HG03354 (cell line): Measurements from ENCODE around the gene LSM4.

Source experiments
- ATAC-seq: cut with Tn5 transposase; IDR thresholded peaks from one replicate; pipeline ENCODE4 v1.9.1; 2021; ENCODE audit warnings: mild to moderate bottlenecking; ENCODE audit not compliant: unreplicated experiment, poor library complexity, severe bottlenecking

The LSM4 gene

DNA sequence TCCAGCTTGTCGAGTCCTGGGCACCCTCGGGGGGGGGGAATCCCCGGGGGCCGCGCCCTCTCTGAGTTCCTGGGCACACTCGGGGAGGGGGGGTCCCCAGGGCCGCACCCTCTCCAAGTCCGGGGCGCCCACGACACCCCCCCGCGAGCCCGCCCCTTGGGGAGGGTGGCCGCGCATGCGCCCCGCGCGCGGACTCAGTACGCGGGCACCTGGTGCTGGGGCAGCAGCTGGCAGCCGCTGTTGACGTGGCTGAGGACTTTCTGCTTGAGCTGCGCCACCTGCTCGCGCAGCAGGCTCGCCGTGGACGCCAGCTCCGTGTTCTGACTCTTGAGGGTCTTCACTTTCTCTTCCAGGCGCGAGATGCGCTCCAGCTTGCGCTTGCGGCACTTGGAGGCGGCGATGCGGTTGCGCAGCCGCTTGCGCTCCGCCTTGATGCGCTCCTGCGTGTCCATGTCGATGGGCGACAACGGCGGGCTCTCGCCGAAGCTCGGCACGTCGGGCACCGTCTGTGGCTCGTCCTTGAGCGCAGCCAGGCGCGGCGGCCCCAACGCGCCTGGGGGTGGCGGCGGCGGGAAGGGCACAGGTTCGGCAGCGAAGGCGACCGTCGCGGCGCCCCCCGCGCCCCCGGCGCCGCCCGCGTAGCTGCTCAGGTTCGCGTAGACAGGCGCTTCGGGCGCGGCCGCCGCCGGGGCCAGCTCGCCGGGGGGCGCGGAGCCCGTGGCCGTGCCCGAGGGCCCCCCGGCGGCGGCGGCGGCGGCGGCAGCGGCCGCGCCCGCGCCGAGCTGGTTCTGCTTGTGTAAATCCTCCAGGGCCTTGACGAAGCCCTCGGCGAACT is 42.4 kb downstream of the LSM4 start:
- ATAC-seq, result peak; percentile 18

DNA sequence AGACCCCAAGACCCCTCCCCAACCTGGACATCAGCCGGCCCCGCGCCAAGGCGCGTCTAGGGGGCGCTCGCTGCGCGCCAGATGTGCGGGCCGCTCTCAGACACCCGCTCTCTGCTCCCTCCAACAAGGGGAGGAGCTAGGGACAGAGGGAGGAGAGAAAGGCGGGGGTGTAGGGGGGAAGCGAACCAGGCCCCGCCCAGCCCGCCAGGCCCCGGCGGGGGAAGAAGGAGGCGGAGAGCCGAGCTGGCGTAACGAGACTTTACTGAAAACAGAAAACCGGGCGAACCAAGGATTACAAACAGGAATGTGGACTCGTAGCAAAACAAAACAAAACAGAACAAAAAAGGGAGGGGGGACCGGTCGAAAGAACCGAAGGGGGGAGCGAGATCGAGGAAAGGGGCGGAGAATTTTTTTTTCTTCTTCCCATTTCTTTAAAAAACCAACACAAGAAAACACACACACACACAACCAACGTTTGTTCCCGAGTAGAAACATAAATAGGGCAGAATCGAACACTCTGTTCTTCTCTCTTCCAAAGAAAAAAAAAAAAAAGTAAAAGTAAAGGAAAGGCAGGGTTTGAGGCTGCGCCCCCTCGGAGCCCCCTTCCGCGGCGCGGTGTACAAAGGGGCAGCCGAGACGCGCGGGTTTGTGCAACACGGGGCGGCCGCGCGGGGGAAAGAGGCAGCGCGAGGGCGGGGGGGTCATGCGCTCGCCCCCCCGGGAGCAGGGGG is 43.2 kb downstream of the LSM4 start:
- ATAC-seq, result peak; percentile 1

DNA sequence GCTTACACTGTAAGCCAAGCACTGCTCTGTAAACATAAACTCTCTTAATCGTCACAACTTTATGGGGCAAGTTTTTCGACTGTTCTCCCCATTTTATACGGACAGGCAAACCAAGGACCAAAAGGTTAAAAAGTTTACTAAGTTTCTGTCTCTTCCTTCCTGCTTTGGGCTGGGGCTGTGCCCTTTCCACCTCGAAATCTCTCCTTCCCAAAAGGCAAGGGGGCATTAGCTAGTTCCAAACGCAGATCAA is 43.7 kb downstream of the LSM4 start:
- ATAC-seq, result no peak

DNA sequence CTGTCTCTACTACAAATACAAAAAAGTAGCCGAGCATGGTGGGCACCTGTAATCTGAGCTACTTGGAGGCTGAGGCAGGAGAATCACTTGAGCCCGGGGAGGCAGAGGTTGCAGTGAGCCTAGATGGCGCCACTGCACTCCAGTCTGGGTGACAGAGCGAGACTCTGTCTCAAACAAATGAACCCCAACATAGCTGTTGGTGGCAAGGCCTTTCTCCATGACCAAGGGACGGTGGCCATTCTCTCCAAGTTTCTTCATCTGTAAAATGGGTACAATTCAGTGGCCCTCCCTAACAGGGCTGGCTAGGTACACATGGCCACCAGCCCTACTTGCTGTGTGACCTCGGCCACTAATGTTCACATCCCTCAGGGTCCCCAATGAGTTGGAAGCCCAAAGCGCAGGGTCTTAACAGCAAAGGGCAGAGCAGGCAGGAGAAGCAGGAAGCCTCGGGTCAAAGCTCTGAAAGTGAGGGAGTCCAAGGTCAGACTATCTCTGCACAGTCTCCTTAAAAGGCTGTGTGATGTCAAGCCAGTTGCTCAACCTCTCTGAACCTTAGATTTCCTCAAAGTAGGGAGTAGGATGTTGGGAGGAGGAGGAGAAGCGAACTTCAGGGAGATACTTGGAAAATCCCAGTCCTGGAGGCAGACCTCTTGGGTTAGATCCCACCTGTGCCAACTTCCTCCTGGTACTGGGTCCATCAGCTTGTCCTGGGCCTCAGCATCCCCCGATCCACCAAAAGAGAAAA is 44.2 kb downstream of the LSM4 start:
- no peak for ATAC-seq

DNA sequence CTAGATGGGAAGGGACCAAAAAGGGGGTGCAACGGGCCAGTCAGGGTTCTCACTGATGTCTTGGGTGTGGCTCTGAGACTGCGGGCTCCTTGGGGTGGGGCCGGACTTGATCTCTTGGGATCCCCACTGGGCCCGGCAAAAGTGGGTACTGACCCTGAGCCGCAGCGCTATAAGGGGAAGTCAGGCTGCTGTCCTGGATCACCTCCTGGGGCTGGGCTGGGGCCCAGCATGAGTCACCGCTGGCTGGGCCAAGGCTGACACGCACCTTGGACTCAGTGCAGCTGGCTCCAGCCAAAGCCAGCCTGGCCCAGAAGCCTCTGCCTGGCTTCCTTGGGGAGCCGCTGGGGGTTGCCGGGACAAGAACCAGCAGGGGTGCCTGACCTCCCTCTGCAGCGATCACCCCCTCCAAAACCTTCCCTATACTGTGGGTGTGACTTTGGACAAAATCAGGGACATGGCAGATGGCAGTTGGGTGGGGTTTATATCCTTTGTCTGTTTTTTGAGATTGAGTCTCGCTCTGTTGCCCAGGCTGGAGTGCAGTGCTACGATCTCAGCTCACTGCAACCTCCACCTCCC is 48.0 kb downstream of the LSM4 start:
- ATAC-seq, result no peak

DNA sequence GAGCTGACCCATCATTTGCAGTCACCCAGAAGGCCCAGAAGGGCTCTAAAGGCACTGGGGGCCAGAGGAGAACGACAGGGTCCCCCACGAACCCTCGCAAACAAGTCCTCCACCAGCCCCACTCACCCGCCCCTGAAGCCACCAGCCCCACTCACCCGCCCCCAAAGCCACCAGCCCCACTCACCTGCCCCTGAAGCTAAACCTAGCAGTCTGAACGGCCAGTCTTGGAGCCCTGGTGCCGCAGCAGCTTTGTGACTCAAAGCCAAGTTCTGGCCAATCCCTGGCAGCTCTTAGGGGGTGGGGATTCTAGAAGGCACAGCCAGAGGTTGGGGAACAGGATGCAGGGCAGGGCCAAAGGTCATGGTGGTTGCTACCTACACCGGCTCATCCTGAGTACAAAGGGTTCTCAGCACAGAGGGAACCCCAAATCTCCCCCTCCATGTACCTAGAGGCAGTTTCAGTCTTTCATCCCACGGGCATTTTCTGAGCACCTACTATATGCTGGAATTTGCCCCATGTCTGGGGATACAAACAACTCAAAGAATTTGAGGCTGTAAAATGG is 48.6 kb downstream of the LSM4 start, which contains the start of gene IQCN:
IQCN (minus strand) TSS at position 234 of the 562 bp plus-strand sequence. CDS start 4,974 bp downstream, outside the sequence.
- no peak for ATAC-seq

DNA sequence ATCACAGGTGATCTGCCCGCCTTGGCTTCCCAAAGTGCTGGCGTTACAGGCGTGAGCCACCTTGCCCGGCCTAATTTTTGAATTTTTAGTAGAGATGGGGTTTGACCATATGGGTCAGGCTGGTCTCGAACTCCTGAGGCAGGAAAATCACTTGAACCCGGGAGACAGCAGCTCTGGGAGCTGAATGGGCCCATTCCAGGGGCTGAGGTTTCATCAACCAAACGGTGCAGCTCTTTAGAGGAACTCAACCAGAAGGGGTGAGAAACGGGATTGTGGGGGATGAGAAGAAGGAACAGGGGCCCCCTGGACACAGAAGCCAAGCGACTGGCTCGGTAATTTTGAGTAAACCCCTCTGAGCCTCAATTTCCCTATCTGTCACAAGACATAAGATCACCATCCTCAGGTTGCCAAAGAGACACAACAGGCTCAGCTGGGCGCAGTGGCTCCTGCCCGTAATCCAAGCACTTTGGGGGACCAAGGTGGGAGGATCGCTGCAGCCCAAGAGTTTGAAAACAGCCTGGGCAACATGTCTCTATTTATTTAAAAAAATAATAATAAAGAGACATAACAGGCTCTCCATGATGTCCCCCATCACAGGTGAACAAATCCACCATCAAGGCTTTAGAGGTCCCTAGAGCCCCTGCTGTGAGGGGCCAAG is 49.2 kb downstream of the LSM4 start:
- ATAC-seq, result no peak

DNA sequence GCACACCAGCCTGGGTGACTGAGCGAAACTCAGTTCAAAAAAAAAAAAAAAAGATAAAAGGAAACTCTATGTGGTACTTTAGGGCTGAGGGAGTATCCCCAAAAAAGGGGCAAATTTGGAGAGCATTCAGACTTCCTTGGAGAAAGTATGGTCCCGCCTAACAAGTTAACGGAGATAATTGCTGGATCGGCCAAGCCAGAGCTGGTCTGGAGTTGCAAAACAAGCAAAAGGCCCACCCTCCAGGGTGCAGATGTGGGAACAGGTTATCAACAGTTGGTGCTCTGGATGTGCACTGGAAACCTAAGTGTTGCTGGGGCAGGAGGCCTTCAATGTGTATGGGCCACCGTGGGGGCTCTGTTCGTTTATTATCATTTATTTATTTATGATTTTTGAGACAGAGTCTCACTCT is 51.4 kb downstream of the LSM4 start:
- ATAC-seq, result no peak

DNA sequence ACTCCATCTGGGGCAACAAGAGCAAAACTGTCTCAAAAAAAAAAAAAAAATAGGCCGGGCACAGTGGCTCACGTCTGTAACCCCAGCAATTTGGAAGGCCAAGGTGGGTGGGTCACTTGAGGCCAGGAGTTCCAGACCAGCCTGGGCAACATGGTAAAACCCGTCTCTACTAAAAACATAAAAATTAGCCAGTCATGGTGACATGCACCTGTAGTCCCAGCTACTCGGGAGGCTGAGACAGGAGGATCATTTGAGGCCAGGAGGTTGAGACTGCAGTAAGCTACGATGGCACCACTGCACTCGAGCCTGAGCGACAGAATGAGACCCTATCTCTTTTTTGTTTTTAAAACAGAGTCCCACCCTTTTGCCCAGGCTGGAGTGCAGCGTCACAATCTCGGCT is 52.5 kb downstream of the LSM4 start:
- no peak for ATAC-seq

DNA sequence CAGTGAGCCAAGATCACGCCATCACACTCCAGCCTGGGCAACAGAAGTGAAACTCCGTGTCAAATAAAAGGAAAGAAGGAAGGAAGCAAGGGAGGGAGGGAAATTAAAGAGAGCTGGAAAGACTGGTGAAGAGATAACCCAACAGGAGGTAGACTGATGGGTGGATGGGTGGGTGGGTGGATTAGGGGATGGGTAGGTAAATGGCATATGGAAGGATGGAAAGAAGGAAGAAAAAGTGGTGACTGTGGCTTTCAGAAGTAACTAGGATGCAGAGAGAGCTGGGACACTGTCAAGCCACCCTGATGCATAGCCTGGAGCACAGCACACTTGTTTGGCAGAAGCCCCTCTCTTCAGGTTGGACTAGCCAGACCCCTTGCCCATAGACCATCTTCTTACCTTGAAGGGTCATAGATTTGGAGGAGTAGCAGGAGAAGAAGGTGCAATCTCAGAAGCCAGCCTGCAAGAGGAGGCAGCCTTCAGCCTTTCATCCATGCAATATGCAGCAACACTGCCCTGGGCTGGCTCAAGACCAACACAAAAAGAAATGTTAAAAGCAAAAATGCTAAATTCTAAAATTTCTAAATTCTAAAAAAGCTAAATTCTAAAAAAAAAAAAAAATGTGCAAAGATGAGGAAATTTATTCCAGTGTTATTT is 53.7 kb downstream of the LSM4 start:
- no peak for ATAC-seq

DNA sequence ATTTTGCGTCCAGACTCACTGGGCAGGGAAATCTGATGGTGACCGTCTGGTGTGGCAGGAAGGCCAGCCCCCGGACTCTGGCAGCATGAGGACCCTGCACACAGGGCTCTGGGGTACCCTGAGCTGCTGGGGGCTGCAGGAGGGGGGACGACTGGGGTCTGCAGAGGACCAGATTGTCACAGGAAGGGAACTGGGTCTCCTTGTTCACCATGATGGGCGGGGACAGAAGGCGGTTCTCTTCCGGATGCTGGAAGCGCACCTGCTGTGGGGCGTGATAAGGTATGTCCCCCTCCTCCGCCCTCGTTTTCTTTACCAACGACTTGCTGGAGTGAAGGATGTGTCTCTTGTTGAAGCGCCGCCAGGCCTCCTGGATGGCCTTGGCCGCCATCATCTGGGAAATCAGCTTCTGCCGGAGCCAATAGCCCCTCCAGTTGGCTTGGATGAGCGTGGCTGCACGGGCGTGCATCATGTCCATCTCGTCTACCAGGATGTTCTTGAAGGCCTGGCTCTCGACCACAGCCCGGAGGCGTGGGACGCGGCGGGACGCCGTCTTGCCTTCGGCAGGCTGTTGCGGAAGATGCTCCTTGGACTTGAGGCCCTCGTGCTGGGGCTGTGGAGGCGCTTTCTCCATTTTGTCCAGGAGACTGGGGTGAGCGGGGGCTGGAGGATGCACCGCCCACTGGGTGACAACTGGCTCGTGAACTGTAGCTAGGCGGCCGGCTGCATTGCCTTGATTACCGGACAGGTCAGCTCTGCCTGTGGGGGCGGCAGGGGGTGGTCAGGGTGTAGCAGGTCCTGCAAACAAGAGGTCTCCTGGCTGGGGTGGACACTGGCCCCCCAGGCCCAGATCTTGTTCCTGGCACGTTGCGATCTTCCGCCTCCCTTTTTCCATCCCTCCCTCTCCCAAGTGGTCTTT is 55.8 kb downstream of the LSM4 start:
- ATAC-seq, result no peak

DNA sequence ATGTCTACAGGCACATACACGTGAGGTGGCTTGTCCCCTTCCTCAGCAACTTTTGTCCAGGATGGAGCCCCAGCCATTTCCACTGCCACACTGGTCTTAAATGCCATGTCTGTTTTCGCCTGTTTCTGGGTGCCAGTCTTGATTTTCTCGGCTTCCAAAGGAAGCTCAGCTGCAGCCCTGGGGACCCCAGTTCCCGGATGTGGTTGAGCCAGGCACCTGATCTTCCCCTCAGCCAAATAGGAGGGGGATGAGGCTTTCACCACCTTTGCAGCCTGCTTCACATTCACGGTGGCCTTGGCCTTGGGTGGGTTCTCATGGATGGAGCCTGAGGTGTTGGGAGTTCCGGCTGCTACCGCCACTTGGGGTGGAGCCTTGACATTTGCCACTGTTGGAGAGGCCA is 57.3 kb downstream of the LSM4 start:
- ATAC-seq, result no peak

DNA sequence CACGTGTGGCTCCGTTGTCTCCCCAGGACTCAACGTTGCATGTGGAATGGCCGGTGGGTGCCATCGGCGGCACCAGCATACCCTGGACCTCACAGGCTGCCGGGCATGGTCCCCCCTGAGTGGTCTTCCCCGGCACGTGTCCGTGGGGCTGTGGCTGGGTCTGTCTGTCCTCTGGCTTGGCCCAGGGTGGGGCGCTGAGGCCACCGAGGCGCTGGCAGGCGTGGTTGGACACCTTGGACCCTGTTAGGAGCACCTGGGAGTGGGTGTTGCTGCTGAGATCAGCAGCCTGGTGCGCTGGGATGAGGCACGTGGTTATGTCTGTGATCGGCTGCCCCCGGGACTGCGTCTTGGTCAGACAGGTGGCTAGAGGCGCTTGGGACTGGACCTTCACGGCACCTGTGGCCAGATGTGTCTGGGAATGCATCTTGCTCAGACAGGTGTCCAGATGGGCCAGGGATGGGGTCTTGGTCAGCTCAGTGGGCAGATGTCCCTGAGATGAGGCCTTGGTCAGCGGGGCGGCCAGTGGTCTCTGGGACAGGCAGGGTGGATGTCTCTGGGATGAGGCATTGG is 57.8 kb downstream of the LSM4 start:
- no peak for ATAC-seq

DNA sequence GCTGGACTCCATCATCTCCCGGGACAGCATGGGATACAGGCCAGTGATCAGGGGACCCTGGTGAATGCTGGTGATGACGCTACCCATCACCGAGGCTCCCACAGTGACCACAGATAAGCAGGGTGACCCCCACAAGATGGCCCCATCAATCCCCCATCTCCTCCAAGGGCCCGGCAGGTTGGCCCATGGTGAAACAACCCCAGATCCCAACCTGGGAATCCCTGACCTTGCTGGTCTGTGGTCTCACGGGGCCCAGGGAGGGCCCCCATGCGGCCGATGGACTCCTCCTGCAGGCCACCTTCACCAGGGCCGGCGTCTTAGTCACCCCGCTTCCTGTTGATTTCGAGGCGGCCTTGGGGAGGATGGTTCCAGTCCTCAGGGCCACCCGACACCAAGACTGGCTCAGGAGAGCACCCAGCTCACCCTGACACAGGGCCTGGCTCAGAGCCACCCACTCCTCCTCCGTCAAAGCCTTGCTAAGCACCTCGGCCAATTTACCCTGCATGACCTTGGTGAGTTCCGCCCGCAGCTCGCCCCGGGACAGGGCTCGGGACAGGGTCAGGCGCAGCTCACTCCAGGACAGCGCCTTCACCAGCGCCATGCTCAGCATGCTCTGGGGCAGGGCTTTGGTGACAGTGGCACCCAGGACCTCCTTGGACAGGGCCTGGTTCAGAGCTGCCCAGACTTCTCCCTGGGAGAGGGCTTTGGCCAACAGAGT is 58.6 kb downstream of the LSM4 start:
- ATAC-seq, result no peak

DNA sequence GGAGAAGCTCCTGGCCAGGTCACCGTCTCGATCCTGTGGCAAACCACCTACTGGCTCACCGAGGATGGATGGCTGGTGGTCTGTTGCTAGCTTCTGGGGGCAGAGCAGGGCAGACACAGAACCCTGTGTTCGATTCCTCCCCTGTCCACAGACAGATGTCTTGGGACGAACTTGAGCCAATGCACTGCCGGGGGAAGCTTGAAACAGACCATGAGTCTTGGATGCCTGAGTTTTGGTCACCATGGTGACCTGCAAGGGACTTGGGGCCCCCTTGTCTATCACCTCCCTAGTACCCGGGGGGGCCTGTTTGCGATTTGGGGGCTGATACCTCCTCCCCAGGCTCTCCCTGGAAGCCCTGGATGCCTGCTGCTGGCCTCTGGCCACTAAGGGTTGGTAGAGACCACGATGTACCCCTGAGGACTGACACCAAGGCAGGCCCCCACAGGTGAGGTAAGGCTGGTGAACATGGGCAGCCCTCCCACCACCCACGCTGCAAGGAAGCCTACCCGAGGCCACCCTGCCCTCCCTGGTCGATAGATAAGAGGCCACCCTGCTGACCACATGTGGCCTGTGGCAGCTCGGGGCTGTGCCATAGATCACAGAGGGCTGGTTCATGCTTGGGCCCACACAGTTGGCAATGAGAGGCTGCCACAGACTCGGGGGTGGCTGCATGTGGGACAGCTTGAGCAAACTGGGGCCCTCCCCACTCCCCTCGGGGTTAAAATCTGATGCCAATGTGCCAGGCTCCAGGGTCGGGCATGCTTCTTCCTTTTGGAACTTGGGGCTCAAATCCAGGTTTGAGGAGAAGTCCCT is 59.3 kb downstream of the LSM4 start:
- ATAC-seq, result no peak

DNA sequence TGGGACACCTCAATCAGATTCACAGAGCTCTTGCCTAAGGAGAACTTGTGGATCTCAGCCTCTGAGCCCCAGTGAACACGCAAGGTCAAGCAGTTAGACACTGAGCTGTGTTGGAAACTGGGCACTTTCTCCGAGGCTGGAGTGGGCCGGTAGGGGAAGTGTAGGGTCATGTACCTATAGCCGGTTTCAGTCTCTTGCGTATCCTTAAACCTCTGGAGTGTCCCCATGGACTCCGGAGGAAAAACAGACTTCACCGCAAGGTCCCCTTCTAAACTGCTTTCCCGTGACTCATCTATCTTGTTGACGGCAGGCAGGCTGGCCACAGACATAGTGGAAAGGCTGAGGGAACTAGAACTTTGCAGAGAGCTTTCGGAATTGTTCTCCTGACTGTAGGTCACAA is 60.0 kb downstream of the LSM4 start:
- no peak for ATAC-seq
